Heart right ventricle (tissue), 16 donors: Measurements from ENCODE around the gene NTRK2. TPM values are rescaled to one million over a fixed set of nuclear protein-coding genes. Genes with fewer than 3 reads are reported as not detected.

ENCODE experiments used
- ATAC-seq, 8 donors: fragments of 200-7000 bp; cut with Tn5 transposase; one replicate each; pipeline ENCODE4 v1.9.1; 2020; ENCODE audit warnings: mild to moderate bottlenecking in 8 of 8, moderate library complexity in 8 of 8, moderate number of reproducible peaks in 1 of 8
- DNase-seq, 2 donors: peaks; one replicate each; pipeline ENCODE4 v3.0.0-alpha.2; 2020
- H3K27ac ChIP-seq, 10 donors: fragments of 200-600 bp; sonication (generic) in 2 of 10; one replicate each; pipeline versions ENCODE4 v1.5.0 to v1.8.0; 2020 to 2022; ENCODE audit warnings: mild to moderate bottlenecking in 3 of 10
- H3K27me3 ChIP-seq, 7 donors: fragments of 200-600 bp; one replicate each; pipeline ENCODE4 v1.8.0; 2021 to 2022; ENCODE audit warnings: mild to moderate bottlenecking in 2 of 7
- H3K36me3 ChIP-seq, 9 donors: fragments of 200-600 bp; sonication (generic) in 1 of 9; one replicate each; pipeline versions ENCODE4 v1.5.0 to v1.8.0; 2020 to 2022; ENCODE audit warnings: mild to moderate bottlenecking in 2 of 9
- H3K4me1 ChIP-seq, 9 donors: fragments of 200-600 bp; sonication (generic) in 1 of 9; one replicate each; pipeline versions ENCODE4 v1.5.0 to v1.8.0; 2020 to 2022; ENCODE audit warnings: mild to moderate bottlenecking in 4 of 9
- H3K4me3 ChIP-seq, 10 donors: fragments of 200-600 bp; sonication (generic) in 2 of 10; one replicate each; pipeline versions ENCODE4 v1.5.0 to v1.8.0; 2020 to 2022; ENCODE audit warnings: mild to moderate bottlenecking in 7 of 10, moderate library complexity in 2 of 10
- H3K9me3 ChIP-seq, 11 donors: fragments of 200-600 bp in 10 of 11; sonication (generic) in 2 of 11; one replicate each; pipeline versions ENCODE4 v1.5.0 to v1.8.0; 2013 to 2022; ENCODE audit warnings: mild to moderate bottlenecking in 2 of 11, control low read depth in 1 of 11, moderate library complexity in 1 of 11
- CTCF ChIP-seq, 9 donors: fragments of 200-600 bp; sonication (generic) in 2 of 9; IDR thresholded peaks; one replicate each; pipeline versions ENCODE4 v1.5.0 to v1.8.0; 2021 to 2022; ENCODE audit warnings: antibody characterized with exemption in 9 of 9, mild to moderate bottlenecking in 5 of 9, moderate library complexity in 1 of 9
- WGBS, 2 donors: extraction: QIAGEN DNeasy Blood & Tissue Kit; methylation state at CpG; one replicate each; pipeline ENCODE4 v1.1.7; 2013; ENCODE audit warnings: inconsistent platforms in 1 of 2; 5-methylcytosine and 5-hydroxymethylcytosine counted together
- intact Hi-C, 10 donors: fragments of 100-400 bp; cut with DNase I; formaldehyde crosslinking; loops; one replicate each; pipeline versions ENCODE4 v1.11.1 to v1.14.2; 2022
- polyA plus RNA-seq, 2 donors: library from polyadenylated mRNA; stranded (reverse); fragments of 200-250 nt; gene quantifications; one replicate each; pipeline ENCODE4 v1.2.3, GENCODE V29; 2013
- total RNA-seq, 10 donors: library from RNA; stranded (reverse); fragmentation: NEBNext Ultra II Directional in 3 of 10; extraction: Animal tissue kit (Norgen Biotek cat#: 25700) in 3 of 10; gene quantifications; one replicate each; pipeline versions ENCODE4 v1.2.1 to v1.2.4, GENCODE V29; 2021 to 2023
- donor health status: Arrhythmogenic right ventricular cardiomyopathy.
- donor health status: ischemic (EF 13 %, LVEDD 7.1; RV severe dilation, severe dysfunction).
- donor health status: healthy with polysubstance abuse.
- donor health status: DM: no; HTN: yes; CAD: no.
- donor health status: DM: no; HTN: no; CAD: no.
- donor health status: ischemic (EF 25% LVEDD 6.9; RV normal size, moderate dysfunction).
- donor health status: ischemic (EF 25% LVEDD 5.7; RV mildly dilated, moderate dysfunction).
- donor health status: healthy.
- donor health status: DM: yes; HTN: yes; CAD: no.
- donor health status: Ischemic cardiomyopathy.
- donor health status: ischemic (EF 35%, LVEDD 5.7; RV mildly dilated, moderate dysfunction).
- donor health status: nonischemic (EF 11% LVEDD 7.7; RV severe dilation, severe dysfunction).
- donor health status: DM: yes; HTN: yes; CAD: no.
- donor health status: PGD.
- donor health status: ischemic (EF 29% LVEDD 5.4; RV normal size, mild dysfunction).
- donor health status: nonischemic (EF 23%, LVEDD 6.1; RV moderate dilation, normal function).

Gene NTRK2
- total and polyA plus RNA-seq, 12 donors = 1.8 to 7.7 (median 3.0) TPM

GRCh38 chr9:84681516-84682285 is 12.2 kb downstream of the NTRK2 start:
- Histone ChIP-seq H3K4me3 (no peak overlapping the region), H3K27ac (no peak overlapping the region), H3K4me1 (no peaks in the 10 kb centered on the region), H3K27me3 (peaks cover 0 to 6% (median 0%) of the 10 kb centered on the region in 7 donors), H3K36me3 (no peaks in the 10 kb centered on the region), H3K9me3 (no peaks in the 10 kb centered on the region)
- 93 to 97% methylated on average over 6 of the region's 6 CpGs for WGBS, 2 donors
- ATAC-seq (no peak), DNase-seq (no peak)
- no peak for TF ChIP-seq CTCF (IDR thresholded peaks at IDR 0.05)
- intact Hi-C loops = loop anchor here in 1 of 10 donors (10.0 kb wide), 1 partner anchor 583 kb away; no protein-coding TSS in a partner anchor

- Histone ChIP-seq H3K4me1 (peaks cover 0 to 4% (median 0%) of the 10 kb centered on the region in 9 donors), H3K27ac (no peak overlapping the region), H3K36me3 (no peaks in the 10 kb centered on the region), H3K4me3 (no peak overlapping the region), H3K9me3 (no peaks in the 10 kb centered on the region), H3K27me3 (peaks cover 0 to 6% (median 0%) of the 10 kb centered on the region in 7 donors)
- no peak for TF ChIP-seq CTCF (IDR thresholded peaks at IDR 0.05)
- intact Hi-C loops = loop anchor here in 1 of 10 donors (10.0 kb wide), 1 partner anchor 579 kb away; no protein-coding TSS in a partner anchor
- no peak for ATAC-seq
- no peak for DNase-seq
- WGBS, 2 donors = 67 to 87% methylated on average over 1 of the region's 1 CpG
Observed at GRCh38 chr9:84686068-84686467, 16.5 kb downstream of the NTRK2 start.

- WGBS, 2 donors = 75 to 79% methylated on average over 4 of the region's 4 CpGs
- Histone ChIP-seq H3K4me3 (no peak overlapping the region), H3K4me1 (peaks cover 0 to 10% (median 0%) of the 10 kb centered on the region in 9 donors), H3K27ac (no peak overlapping the region), H3K36me3 (no peaks in the 10 kb centered on the region), H3K27me3 (peaks cover 0 to 6% (median 0%) of the 10 kb centered on the region in 7 donors), H3K9me3 (no peaks in the 10 kb centered on the region)
- no peak for DNase-seq
- no peak for ATAC-seq
- intact Hi-C loops = loop anchor here in 1 of 10 donors (10.0 kb wide), 1 partner anchor 576 kb away; no protein-coding TSS in a partner anchor
- TF ChIP-seq CTCF (IDR thresholded peaks at IDR 0.05) = no peak
Observed at GRCh38 chr9:84688956-84689355, 19.4 kb downstream of the NTRK2 start.

GRCh38 chr9:84691634-84692033 is 22.1 kb downstream of the NTRK2 start:
- H3K27ac ChIP-seq = no peak overlapping the region
- no peak overlapping the region for H3K4me3 ChIP-seq
- intact Hi-C loops = loop anchor here in 4 of 10 donors (10.0 kb wide), 3 partner anchors 453 to 573 kb away; no protein-coding TSS in a partner anchor
- peaks cover 0 to 10% (median 0%) of the 10 kb centered on the region in 9 donors for H3K4me1 ChIP-seq
- peaks cover 0 to 4% (median 0%) of the 10 kb centered on the region in 7 donors for H3K27me3 ChIP-seq
- H3K36me3 ChIP-seq = no peaks in the 10 kb centered on the region
- DNase-seq (no peak), ATAC-seq (no peak)
- WGBS, 2 donors = 84 to 91% methylated on average over 5 of the region's 5 CpGs
- H3K9me3 ChIP-seq = no peaks in the 10 kb centered on the region
- TF ChIP-seq CTCF (IDR thresholded peaks at IDR 0.05) = no peak
